NCI-H1417 (cell line): Measurements from ENCODE around the gene BTLA.
"Not testable (repeated sequence)": the region's sequence is repeated elsewhere in the genome, so short reads cannot be mapped to it uniquely, and the experiment has no call there.

Experiments used
- DNase-seq, 3 experiments: peaks; one replicate each; lab custom pipeline; 2025; lab: John Stamatoyannopoulos, UW

The BTLA gene

GRCh38 chr3:112491373-112491772 is 7.9 kb downstream of the BTLA start:
- DNase-seq = no peak

DNA sequence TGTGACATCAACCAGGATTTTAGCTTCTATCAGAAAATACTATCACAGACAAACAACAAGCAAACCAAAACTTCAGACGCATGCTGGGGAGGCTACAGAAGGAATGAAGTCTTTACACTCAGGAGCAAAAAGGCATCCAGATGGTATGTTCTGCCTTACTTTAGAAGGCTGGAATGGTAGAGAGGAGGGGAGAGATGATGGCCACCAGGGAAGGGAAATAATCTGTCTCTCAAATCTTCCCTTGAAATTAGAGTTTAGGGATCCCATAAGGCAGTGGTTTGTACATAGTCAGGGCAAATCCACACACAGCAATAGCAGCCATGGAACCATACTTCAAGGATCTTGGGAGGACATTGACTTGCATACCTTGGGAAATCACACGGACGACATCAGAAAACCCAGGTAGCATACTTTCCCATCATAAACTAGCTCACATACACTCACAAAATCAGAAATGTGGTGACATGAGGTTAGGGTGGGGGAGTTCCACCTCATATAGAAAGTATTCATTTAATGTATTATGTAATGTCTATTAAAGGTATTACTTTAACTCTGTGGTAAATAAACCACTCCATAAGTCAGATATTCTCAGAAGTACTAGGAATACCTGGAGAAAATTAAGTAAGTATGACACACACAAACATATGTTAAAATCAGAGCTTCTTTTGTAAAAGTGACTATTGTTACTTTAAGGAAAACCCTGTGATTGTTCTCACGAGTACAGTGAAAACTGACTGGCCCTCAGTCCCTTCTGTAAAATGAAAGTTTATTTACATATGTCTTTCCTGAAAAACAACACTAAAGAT is 9.4 kb downstream of the BTLA start:
- no peak for DNase-seq

DNA sequence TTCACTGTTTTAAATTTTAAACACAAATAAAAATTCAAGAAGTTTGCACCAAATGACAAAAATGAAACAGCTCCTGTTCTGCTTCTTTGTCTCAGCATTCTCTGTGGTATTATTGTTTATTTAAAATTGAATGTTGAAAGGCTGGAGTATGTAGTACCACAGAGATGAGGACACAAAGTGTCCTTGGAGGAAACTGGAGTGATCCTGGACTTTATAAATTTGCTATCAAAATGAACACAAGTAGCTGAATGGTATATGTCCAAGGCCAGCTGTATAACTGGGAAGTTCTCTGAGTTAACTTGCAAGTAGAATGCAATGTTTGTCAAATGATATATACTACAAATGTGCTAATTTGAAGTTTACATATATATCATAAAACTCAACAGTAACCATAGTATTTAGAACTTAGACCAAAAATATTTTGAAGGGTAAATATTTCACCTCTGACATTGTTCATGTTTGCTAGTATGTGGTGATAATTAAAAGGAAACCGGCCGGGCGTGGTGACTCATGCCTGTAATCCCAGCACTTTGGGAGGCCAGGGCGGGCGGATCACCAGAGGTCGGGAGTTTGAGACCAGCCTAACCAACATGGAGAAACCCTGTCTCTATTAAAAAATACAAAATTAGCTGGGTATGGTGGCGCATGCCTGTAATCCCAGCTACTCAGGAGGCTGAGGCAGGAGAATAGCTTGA is 12.3 kb downstream of the BTLA start:
- no peak for DNase-seq

DNA sequence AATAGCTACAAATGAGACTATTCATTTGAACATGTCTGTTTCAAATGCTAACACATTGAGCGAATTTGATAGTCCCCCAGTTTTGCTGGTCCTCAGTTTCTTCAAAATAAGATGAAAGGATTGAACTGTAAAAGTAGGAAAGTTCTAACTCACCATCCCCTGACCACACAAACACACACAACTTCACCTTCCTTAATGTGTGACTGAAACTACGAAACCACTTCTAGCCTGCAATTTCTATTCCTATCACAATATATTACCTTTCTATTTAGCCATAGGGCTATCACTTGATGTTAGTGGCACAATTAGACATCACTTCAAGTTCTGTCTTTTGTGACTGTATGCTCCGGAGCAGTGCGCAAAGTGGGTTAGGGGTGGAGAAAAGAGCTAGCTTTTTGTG is 14.9 kb downstream of the BTLA start:
- DNase-seq = no peak

GRCh38 chr3:112482675-112483074 is 16.6 kb downstream of the BTLA start:
- no peak for DNase-seq

GRCh38 chr3:112481302-112481721 is 18.0 kb downstream of the BTLA start:
- no peak for DNase-seq

DNA sequence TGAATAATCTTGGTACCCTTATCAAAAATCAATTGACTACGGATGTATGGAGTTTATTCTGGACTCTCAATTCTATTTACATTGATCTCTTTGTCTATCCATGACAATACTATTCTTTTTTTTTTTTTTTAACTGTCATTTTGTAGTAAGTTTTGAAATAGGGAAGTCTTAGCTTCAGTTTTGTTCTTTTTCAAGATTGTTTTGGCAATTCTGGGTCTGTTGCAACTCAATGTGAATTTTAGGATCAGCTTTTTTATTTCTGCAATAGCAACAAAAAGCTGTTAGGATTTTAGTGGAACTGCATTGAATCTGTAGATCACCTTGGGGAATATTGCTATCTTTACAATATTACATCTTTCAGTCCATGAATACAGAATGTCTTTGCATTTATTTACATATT is 21.4 kb downstream of the BTLA start:
- no peak for DNase-seq

GRCh38 chr3:112476346-112476745 is 22.9 kb downstream of the BTLA start:
- DNase-seq = no peak

DNA sequence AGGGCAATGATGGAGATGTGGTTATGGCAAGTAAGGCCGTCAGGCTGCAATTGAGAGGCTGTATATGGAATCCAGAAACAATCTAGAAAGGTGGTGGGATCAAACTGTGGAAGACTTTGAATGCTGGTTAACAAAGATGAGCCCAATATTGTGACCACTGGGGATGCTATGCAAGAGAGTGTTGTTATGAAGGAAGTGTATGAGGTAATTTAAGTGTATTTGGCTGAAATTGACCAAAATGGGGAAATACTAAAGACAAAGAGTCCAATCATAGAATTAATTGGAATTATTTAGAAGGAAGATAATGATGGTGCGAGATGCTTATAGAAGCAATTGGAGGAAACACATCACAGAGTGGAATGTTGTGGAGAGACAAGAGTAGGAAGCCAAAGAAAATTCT is 24.5 kb downstream of the BTLA start:
- DNase-seq = no peak

DNA sequence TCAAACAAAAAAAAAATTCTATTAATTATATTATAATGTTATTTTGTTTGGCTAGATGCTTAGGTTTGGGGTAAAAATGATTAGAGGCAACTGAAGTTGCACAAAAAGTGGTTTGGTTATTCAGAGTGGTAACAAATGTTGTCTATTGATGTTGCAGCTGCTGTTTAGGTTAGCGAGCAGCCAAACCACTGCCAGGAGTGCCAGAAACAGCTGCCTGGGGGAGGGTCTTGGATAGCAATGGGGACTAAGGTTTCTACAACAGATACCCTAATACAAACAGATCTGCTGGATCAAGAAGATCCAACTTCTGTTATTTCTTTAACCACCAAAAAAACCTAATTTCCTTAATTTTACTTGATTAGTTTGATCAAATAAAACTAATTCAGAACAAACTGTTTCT is 26.6 kb downstream of the BTLA start:
- DNase-seq = no peak

DNA sequence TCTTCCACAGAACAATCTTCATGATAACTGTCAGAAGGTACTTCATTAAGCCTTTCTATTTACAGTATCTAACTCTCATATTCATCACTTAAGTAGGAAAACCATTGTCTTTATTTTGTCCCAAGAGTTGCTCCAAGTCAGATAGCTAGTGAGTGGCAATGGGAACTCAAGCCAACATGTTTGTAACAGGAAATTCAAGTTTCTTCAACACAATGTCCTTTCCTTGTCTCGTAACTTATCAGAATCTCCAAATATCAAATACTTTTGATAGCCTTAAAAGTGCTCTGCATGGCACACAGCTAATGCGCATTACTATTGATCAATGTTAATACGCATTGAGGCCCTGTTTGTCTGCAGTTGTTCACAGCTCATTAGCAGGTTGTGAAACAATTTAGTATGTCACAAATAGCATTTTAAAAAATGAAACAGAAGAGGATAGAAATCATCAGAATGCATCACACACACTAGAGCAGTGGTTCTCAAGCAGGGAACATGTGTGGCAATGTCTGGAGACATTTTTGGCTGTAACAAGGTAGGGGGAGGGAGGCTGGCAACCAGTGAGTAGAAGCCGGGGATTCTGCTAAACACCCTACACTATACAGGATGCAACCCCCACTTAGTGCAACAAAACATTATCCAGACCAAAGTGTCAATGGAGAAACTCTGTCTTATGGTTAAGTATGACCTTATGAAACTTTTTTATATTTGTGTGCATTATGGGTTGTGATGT is 27.5 kb downstream of the BTLA start:
- DNase-seq = no peak

DNA sequence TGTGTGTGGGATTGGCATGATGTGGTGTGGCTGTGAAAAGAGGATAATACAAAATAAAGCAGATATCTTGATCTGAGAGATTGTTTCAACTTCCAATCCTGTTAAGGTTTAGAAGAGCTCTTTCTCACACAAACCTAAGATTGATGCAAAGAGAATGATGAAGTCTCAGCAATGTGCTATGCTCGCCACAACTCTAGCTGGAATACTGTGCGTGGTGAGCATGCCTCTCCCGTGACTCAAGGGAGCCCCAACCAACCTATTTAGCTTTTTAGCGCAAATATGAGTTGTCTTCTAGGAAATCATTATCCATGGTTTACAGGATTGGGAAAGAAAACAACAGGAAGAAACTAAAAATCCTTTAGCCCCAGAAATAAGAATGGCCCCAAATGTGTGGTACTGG is 28.5 kb downstream of the BTLA start:
- DNase-seq = no peak

DNA sequence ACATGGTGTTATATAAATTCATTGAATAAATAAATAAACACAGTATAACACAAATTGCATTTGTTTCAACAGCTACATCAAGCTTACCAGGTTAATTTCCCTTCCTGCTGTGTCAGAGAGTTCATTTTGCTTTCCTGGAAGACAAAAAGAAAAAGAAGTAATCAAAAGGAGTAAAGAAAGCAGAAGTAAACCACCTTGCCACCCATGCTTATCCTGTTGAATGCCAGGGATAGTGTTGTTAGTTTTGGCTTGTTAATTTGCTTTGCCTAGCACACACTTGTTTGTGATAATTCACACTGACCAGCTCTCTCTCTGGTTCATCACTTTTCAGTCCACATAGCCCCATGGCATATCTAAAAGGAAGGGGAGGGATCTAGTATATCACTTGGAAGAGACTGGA is 29.6 kb downstream of the BTLA start:
- no peak for DNase-seq

DNA sequence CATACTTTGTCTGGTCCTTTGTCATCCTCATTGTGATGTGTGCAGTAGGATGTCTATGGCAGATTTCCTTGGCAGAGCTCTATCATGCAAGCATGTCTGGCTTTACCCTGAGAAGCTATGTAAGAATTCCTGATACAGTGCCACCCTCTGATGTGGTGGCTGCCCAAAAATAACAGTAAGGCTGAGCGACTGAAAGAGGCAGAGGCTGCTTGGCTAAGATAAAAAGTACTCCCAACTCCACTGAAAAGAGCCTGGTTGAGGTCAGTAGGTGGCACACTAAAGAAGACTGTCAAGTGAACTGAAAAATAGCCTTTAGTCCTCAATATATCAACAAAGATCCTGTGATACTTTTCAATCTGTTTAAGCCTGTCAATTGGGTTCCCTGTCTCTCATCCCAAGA is 31.7 kb downstream of the BTLA start:
- DNase-seq = no peak

DNA sequence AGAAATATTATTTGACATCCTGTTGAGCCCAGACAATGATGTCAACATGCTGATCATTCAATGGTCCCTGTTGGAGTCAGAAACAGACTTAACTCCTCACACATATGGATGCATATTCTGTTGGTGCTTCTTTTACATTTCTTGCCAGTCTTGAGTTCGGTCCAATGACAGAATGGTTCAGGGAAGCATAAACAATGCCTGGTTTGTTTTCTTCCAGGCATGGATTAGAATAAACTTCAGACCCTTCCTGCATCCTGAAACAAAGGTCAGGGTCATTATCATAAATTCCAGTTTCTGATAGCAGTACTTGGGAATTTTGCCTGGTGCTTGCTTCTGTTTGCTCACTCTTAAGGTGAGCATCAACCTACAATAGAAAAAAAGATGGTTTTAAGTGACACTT is 33.3 kb downstream of the BTLA start:
- no peak for DNase-seq

DNA sequence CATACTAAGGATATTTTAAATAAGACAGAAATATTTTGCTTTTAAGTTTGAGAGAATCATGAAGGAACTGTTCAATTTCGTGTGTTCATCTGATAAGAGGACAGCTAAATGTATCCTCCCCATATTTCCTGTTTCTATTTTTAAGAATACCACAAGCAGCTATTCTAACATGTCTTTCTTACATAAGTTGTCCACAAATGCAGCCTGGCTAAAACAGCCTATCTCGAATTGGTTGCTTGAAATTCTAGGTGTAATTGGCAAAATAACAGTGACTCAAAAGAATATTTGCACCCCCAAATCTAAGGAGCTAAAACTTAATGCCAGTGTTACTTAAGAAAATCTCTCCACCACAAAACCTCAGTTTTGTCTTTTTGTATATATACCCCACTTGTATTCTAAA is 35.0 kb downstream of the BTLA start:
- DNase-seq = no peak

- DNase-seq = no peak
These were observed 36.0 kb downstream of the BTLA start for GRCh38 chr3:112463250-112463649.

- not testable (repeated sequence) for DNase-seq
These were observed 37.5 kb downstream of the BTLA start for GRCh38 chr3:112461787-112462186.

DNA sequence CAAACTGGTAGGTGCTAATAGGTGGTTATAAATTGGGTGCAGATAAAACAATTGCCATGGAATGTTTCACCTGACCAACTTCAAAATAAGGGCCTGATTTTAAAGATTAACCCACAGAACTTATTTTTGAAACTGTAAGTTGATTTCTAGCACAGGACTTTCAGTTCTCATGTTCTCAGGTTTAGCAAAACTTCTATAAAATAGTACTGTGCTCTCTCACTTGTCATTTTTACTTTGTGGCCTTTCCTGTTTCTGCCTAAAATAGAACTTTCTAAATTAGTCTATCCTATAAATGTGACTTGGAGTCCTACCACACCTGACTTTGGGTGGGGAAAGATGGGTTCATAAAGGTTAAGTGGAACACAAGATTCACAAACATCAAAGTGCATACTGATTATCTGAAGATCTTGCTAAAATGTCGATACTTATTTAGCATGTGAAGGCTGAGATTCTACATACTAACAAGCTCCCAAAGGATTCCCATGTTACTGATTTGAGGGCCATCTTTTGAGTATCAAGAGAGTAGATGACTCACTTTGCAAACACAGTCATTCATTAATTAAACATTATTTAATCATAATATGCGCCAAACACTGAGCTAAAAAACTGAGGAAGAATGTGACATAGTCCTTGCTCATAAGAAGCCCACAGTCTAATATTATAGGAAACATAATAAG is 38.6 kb downstream of the BTLA start:
- no peak for DNase-seq

- DNase-seq = no peak
These were observed 39.5 kb downstream of the BTLA start for GRCh38 chr3:112459750-112460149.

- no peak for DNase-seq
These were observed 43.1 kb downstream of the BTLA start for GRCh38 chr3:112456147-112456546.

- DNase-seq = no peak
These were observed 50.3 kb downstream of the BTLA start for GRCh38 chr3:112448939-112449338.
